ENCODE results near the gene TRIM28.

TRIM28 gene

GRCh38 chr19:58520257-58520599, 23.6 kb upstream of the TRIM28 start:
- TF ChIP-seq POLR2AphosphoS5 (IDR thresholded peaks at IDR 0.05; ENCODE audit: low read depth, low read length) (no peak), REST (IDR thresholded peaks at IDR 0.05; ENCODE audit: insufficient read depth in 1 of 2, low read depth in 2 of 2, low read length in 2 of 2) (no peak), FOXP2 (optimal IDR thresholded peaks at IDR 0.05; ENCODE audit: borderline replicate concordance, extremely low read depth, extremely low read length, insufficient read depth) (no peak), TAF1 (IDR thresholded peaks at IDR 0.05; ENCODE audit: borderline replicate concordance, insufficient read depth, low read length) (no peak), SIN3A (IDR thresholded peaks at IDR 0.05; ENCODE audit: borderline replicate concordance, insufficient read depth, low read length) (no peak)

GRCh38 chr19:58521651-58522050, 22.2 kb upstream of the TRIM28 start:
- TF ChIP-seq REST (IDR thresholded peaks at IDR 0.05; ENCODE audit: insufficient read depth in 1 of 2, low read depth in 2 of 2, low read length in 2 of 2) = no peak

- TF ChIP-seq FOXP2 (optimal IDR thresholded peaks at IDR 0.05; ENCODE audit: borderline replicate concordance, extremely low read depth, extremely low read length, insufficient read depth) (no peak), SIN3A (IDR thresholded peaks at IDR 0.05; ENCODE audit: borderline replicate concordance, insufficient read depth, low read length) (no peak), POLR2AphosphoS5 (IDR thresholded peaks at IDR 0.05; ENCODE audit: low read depth, low read length) (no peak), REST (IDR thresholded peaks at IDR 0.05; ENCODE audit: insufficient read depth in 1 of 2, low read depth in 2 of 2, low read length in 2 of 2) (no peak), TAF1 (IDR thresholded peaks at IDR 0.05; ENCODE audit: borderline replicate concordance, insufficient read depth, low read length) (no peak)
Measured at GRCh38 chr19:58522709-58523108, 21.2 kb upstream of the TRIM28 start.

- no peak for TF ChIP-seq POLR2AphosphoS5 (IDR thresholded peaks at IDR 0.05; ENCODE audit: low read depth, low read length)
- TF ChIP-seq TAF1 (IDR thresholded peaks at IDR 0.05; ENCODE audit: borderline replicate concordance, insufficient read depth, low read length) = no peak
- no peak for TF ChIP-seq REST (IDR thresholded peaks at IDR 0.05; ENCODE audit: insufficient read depth in 1 of 2, low read depth in 2 of 2, low read length in 2 of 2)
- no peak for TF ChIP-seq FOXP2 (optimal IDR thresholded peaks at IDR 0.05; ENCODE audit: borderline replicate concordance, extremely low read depth, extremely low read length, insufficient read depth)
- TF ChIP-seq SIN3A (IDR thresholded peaks at IDR 0.05; ENCODE audit: borderline replicate concordance, insufficient read depth, low read length) = no peak
Measured at GRCh38 chr19:58529405-58529804, 14.5 kb upstream of the TRIM28 start.

GRCh38 chr19:58531034-58531840, 12.6 kb upstream of the TRIM28 start:
- TF ChIP-seq TAF1 (IDR thresholded peaks at IDR 0.05; ENCODE audit: borderline replicate concordance, insufficient read depth, low read length) (no peak), POLR2AphosphoS5 (IDR thresholded peaks at IDR 0.05; ENCODE audit: low read depth, low read length) (no peak), SIN3A (IDR thresholded peaks at IDR 0.05; ENCODE audit: borderline replicate concordance, insufficient read depth, low read length) (no peak), FOXP2 (optimal IDR thresholded peaks at IDR 0.05; ENCODE audit: borderline replicate concordance, extremely low read depth, extremely low read length, insufficient read depth) (no peak), REST (IDR thresholded peaks at IDR 0.05; ENCODE audit: insufficient read depth in 1 of 2, low read depth in 2 of 2, low read length in 2 of 2) (no peak)

Measured in PFSK-1 (cell line).